ENCODE results near the gene HIVEP3.

- TF ChIP-seq ZNF274 (IDR thresholded peaks at IDR 0.05; ENCODE audit: low read depth, low read length) (no peak), SUZ12 (IDR thresholded peaks at IDR 0.05; ENCODE audit: extremely low read depth, insufficient read depth, insufficient read length) (no peak), YY1 (IDR thresholded peaks at IDR 0.05; ENCODE audit: insufficient read depth, insufficient read length) (no peak)
Observed at GRCh38 chr1:41712695-41713094, 206.0 kb downstream of the HIVEP3 start.
